Uterine smooth muscle cell (primary cell): Measurements from ENCODE around the gene CLCN2. TPM values are rescaled to one million over a fixed set of nuclear protein-coding genes. Genes with fewer than 3 reads are reported as not detected.

Source experiments
- total RNA-seq: library from RNA; depleted of rRNA; stranded (reverse); fragments of >200 nt; gene quantifications from 2 replicates; pipeline ENCODE4 v1.2.3, GENCODE V29; 2014

Gene CLCN2
- total RNA-seq: 2.7 and 4.1 TPM in 2 replicates

GRCh38 chr3:184361532-184361931 lies at the start of gene CLCN2, which contains the start of gene POLR2H:
CLCN2 (minus strand) TSS chr3:184361605; CDS start chr3:184361479, 126 bp downstream.
POLR2H (plus strand) TSS chr3:184361710; CDS start chr3:184363493, 1,783 bp downstream.

GRCh38 chr3:184379358-184380184 lies 18.2 kb upstream of the CLCN2 start, which contains the start of gene CHRD:
CHRD (plus strand) TSS chr3:184380054; CDS start chr3:184380319, 265 bp downstream.

GRCh38 chr3:184377882-184378445 lies 16.6 kb upstream of the CLCN2 start, which contains the start of gene THPO:
THPO (minus strand) TSS chr3:184378207; CDS start chr3:184376259, 1,948 bp downstream.

GRCh38 chr3:184337399-184337714 lies 24.0 kb downstream of the CLCN2 start, which contains the start of gene FAM131A:
FAM131A (plus strand) TSS chr3:184337600; CDS start chr3:184337631, 31 bp downstream.

GRCh38 chr3:184314363-184314699 lies 47.1 kb downstream of the CLCN2 start, which contains the start of gene EIF4G1:
EIF4G1 (plus strand) TSS chr3:184314606; CDS start chr3:184315797, 1,191 bp downstream.

GRCh38 chr3:184298759-184299487 lies 62.5 kb downstream of the CLCN2 start, which contains the start of gene PSMD2:
PSMD2 (plus strand) TSS chr3:184299241; CDS start chr3:184299267, 26 bp downstream.

Other genes starting within 250 kb of the CLCN2 start
- gene EIF2B5, start 226.2 kb downstream of the CLCN2 start, total RNA-seq: 37.4 and 57.3 TPM in 2 replicates
- gene DVL3, start 206.2 kb downstream of the CLCN2 start, total RNA-seq: 30.9 and 38.6 TPM in 2 replicates
- 531 and 599 TPM in 2 replicates for gene AP2M1, start 186.8 kb downstream of the CLCN2 start, total RNA-seq
- 51.6 and 57.7 TPM in 2 replicates for gene ABCF3, start 175.4 kb downstream of the CLCN2 start, total RNA-seq
- gene VWA5B2, start 132.0 kb downstream of the CLCN2 start, total RNA-seq: not detected in 2 replicates
- 31.5 and 33.0 TPM in 2 replicates for gene ALG3, start 112.6 kb downstream of the CLCN2 start, total RNA-seq
- gene EEF1AKMT4, start 111.9 kb downstream of the CLCN2 start, total RNA-seq: 1.6 and 2.2 TPM in 2 replicates
- gene CAMK2N2, start 100.1 kb downstream of the CLCN2 start, total RNA-seq: 0.25 and 0.33 TPM in 2 replicates
- under 0.01 TPM in 1 of 2 replicates, not detected in the other for gene ECE2, start 85.6 kb downstream of the CLCN2 start, total RNA-seq
- 711 and 1,487 TPM in 2 replicates for gene PSMD2, start 62.4 kb downstream of the CLCN2 start, total RNA-seq
- 282 and 359 TPM in 2 replicates for gene EIF4G1, start 47.0 kb downstream of the CLCN2 start, total RNA-seq
- 29.7 and 42.6 TPM in 2 replicates for gene FAM131A, start 24.0 kb downstream of the CLCN2 start, total RNA-seq
- 108 and 155 TPM in 2 replicates for gene POLR2H, start 105 bp upstream of the CLCN2 start, total RNA-seq
- 0.25 and 0.66 TPM in 2 replicates for gene THPO, start 16.6 kb upstream of the CLCN2 start, total RNA-seq
- 7.4 and 9.3 TPM in 2 replicates for gene CHRD, start 18.4 kb upstream of the CLCN2 start, total RNA-seq
- gene EPHB3, start 200.2 kb upstream of the CLCN2 start, total RNA-seq: 4.5 and 8.5 TPM in 2 replicates